ENCODE measurements around the gene MGST3. TPM values are rescaled to one million over a fixed set of nuclear protein-coding genes. Genes with fewer than 3 reads are reported as not detected.

Gene MGST3
- polyA plus RNA-seq = 230 to 410 TPM (median 319 TPM) in 3 replicates
- polyA plus RNA-seq (2011; ENCODE audit: low read depth) = 22.6 TPM
- 289 and 362 TPM in 2 replicates for polyA plus RNA-seq (2011; cell fraction: cytosol; rRNA removed)
- 320 and 355 TPM in 2 replicates for polyA plus RNA-seq (2011; cell fraction: nucleus; rRNA removed)
- 124 and 265 TPM in 2 replicates for polyA plus RNA-seq (2012; ENCODE audit: low replicate concordance)
- 93.9 to 131 TPM (median 96.0 TPM) in 3 replicates for polyA minus RNA-seq
- polyA minus RNA-seq (2011; cell fraction: cytosol; rRNA and poly(A)+ RNA removed) = 128 TPM
- 84.1 and 114 TPM in 2 replicates for polyA minus RNA-seq (2011; cell fraction: nucleus; rRNA and poly(A)+ RNA removed)

- H3K4me1 ChIP-seq (ENCODE audit: control insufficient read depth, extremely low read depth, insufficient read depth, low read length) = peaks cover 20% of the 10 kb centered on the region
- H3K36me3 ChIP-seq (ENCODE audit: control insufficient read depth in 2 of 2, extremely low read depth in 1 of 2, insufficient read depth in 2 of 2, low read length in 2 of 2) = peaks cover 0 to 2% of the 10 kb centered on the region in 2 experiments
- peak within 1 kb of the TSS; percentile 72 to 99 (median 95) for H3K4me3 ChIP-seq (ENCODE audit: control insufficient read depth in 2 of 3, extremely low read depth in 1 of 3, insufficient read depth in 2 of 3, low read depth in 1 of 3, low read length in 3 of 3)
- no peaks in the 10 kb centered on the region for H4K20me1 ChIP-seq (ENCODE audit: control insufficient read depth, extremely low read depth, insufficient read depth, low read length)
- H2AFZ ChIP-seq (ENCODE audit: control insufficient read depth, low read length) = peak within 1 kb of the TSS; percentile 93
- H3K27ac ChIP-seq (ENCODE audit: control insufficient read depth, insufficient read depth, low read length) = peak within 1 kb of the TSS; percentile 93
- DNase-seq (ENCODE audit: low read depth, low spot score) (peak; percentile 63), FAIRE-seq (peak; percentile 56)
- TF ChIP-seq CTCF (optimal IDR thresholded peaks at IDR 0.05 in 1 of 3, IDR thresholded peaks at IDR 0.05 in 1 of 3, conservative IDR thresholded peaks at IDR 0.05 in 1 of 3; ENCODE audit: extremely low read depth in 1 of 3, insufficient read depth in 2 of 3, low read length in 3 of 3) (no peak), EZH2 (IDR thresholded peaks at IDR 0.05; ENCODE audit: low read length) (no peak)
- H3K79me2 ChIP-seq (ENCODE audit: control insufficient read depth, insufficient read depth, low read length) = peaks cover 25% of the 10 kb centered on the region
- peak within 1 kb of the TSS; percentile 89 for H3K9ac ChIP-seq (ENCODE audit: control insufficient read depth, extremely low read depth, insufficient read depth, low read length)
- dilution Hi-C loops (cut with MboI; ENCODE audit: extremely low pct_ligation_motif_present, low sequenced_read_pairs) = no loop called here
- H3K27me3 ChIP-seq (ENCODE audit: control insufficient read depth, extremely low read depth, insufficient read depth, low read length) = no peaks in the 10 kb centered on the region
- H3K4me2 ChIP-seq (ENCODE audit: control insufficient read depth, extremely low read depth, insufficient read depth, low read depth, low read length) = peak within 1 kb of the TSS; percentile 97
- no peaks in the 10 kb centered on the region for H3K9me1 ChIP-seq (ENCODE audit: control insufficient read depth, extremely low read depth, insufficient read depth, low read length)
- H3K9me3 ChIP-seq (ENCODE audit: control insufficient read depth, low read depth, low read length) = no peaks in the 10 kb centered on the region
Observed at GRCh38 chr1:165630629-165631341, at the start of gene MGST3. MGST3 (plus strand) TSS chr1:165631234; CDS start chr1:165649848, 18,614 bp downstream.

- Histone ChIP-seq H3K4me2 (ENCODE audit: control insufficient read depth, extremely low read depth, insufficient read depth, low read depth, low read length) (no peak overlapping the region), H3K4me3 (ENCODE audit: control insufficient read depth in 2 of 3, extremely low read depth in 1 of 3, insufficient read depth in 2 of 3, low read depth in 1 of 3, low read length in 3 of 3) (no peak overlapping the region), H3K27ac (ENCODE audit: control insufficient read depth, insufficient read depth, low read length) (no peak overlapping the region), H2AFZ (ENCODE audit: control insufficient read depth, low read length) (no peak overlapping the region), H3K79me2 (ENCODE audit: control insufficient read depth, insufficient read depth, low read length) (no peaks in the 10 kb centered on the region), H3K9me3 (ENCODE audit: control insufficient read depth, low read depth, low read length) (no peaks in the 10 kb centered on the region), H4K20me1 (ENCODE audit: control insufficient read depth, extremely low read depth, insufficient read depth, low read length) (no peaks in the 10 kb centered on the region), H3K9me1 (ENCODE audit: control insufficient read depth, extremely low read depth, insufficient read depth, low read length) (no peaks in the 10 kb centered on the region), H3K9ac (ENCODE audit: control insufficient read depth, extremely low read depth, insufficient read depth, low read length) (no peak overlapping the region), H3K36me3 (ENCODE audit: control insufficient read depth in 2 of 2, extremely low read depth in 1 of 2, insufficient read depth in 2 of 2, low read length in 2 of 2) (no peaks in the 10 kb centered on the region), H3K4me1 (ENCODE audit: control insufficient read depth, extremely low read depth, insufficient read depth, low read length) (peaks cover 14% of the 10 kb centered on the region), H3K27me3 (ENCODE audit: control insufficient read depth, extremely low read depth, insufficient read depth, low read length) (no peaks in the 10 kb centered on the region)
- TF ChIP-seq CTCF (optimal IDR thresholded peaks at IDR 0.05 in 1 of 3, IDR thresholded peaks at IDR 0.05 in 1 of 3, conservative IDR thresholded peaks at IDR 0.05 in 1 of 3; ENCODE audit: extremely low read depth in 1 of 3, insufficient read depth in 2 of 3, low read length in 3 of 3) (no peak), EZH2 (IDR thresholded peaks at IDR 0.05; ENCODE audit: low read length) (no peak)
- dilution Hi-C loops (cut with MboI; ENCODE audit: extremely low pct_ligation_motif_present, low sequenced_read_pairs) = no loop called here
- FAIRE-seq (no peak), DNase-seq (ENCODE audit: low read depth, low spot score) (no peak)
Observed at GRCh38 chr1:165581926-165582325, 49.1 kb upstream of the MGST3 start.

Data from keratinocyte (primary cell).